Activated CD4-positive, alpha-beta T cell treated with anti-CD3 and anti-CD28 coated beads for 36 hours (primary cell): Measurements from ENCODE around the gene PXDC1. TPM values are rescaled to one million over a fixed set of nuclear protein-coding genes. Genes with fewer than 3 reads are reported as not detected.
"Not testable (repeated sequence)": the region's sequence is repeated elsewhere in the genome, so short reads cannot be mapped to it uniquely, and the experiment has no call there.

Experiments used
- ATAC-seq: fragments of 200-7000 bp; cut with Tn5 transposase; one replicate; pipeline ENCODE4 v1.10.0; 2021; ENCODE audit warnings: mild to moderate bottlenecking, moderate library complexity
- CTCF ChIA-PET: fragments of 350-600 bp; sonication (Branson Sonifier 250); formaldehyde crosslinking; loops from one replicate; lab custom pipeline; 2021; ENCODE audit warnings: antibody characterized with exemption; lab: Charles Lee
- POLR2A ChIA-PET: fragments of 350-600 bp; sonication (Branson Sonifier 250); formaldehyde crosslinking; loops from one replicate; lab custom pipeline; 2021; ENCODE audit warnings: antibody characterized with exemption, inconsistent platforms; lab: Charles Lee
- DNase-seq: peaks from one replicate; pipeline ENCODE4 v3.0.0-alpha.2; 2020
- H3K27ac Mint-ChIP-seq: one replicate; pipeline ENCODE4 v1.8.0; 2021; ENCODE audit warnings: mixed read lengths
- H3K27me3 Mint-ChIP-seq: one replicate; pipeline ENCODE4 v1.8.0; 2021; ENCODE audit warnings: mixed read lengths
- H3K36me3 Mint-ChIP-seq: one replicate; pipeline ENCODE4 v1.8.0; 2021; ENCODE audit warnings: low read depth, mixed read lengths
- H3K4me1 Mint-ChIP-seq: one replicate; pipeline ENCODE4 v1.8.0; 2021; ENCODE audit warnings: mixed read lengths
- H3K4me3 Mint-ChIP-seq: one replicate; pipeline ENCODE4 v1.8.0; 2021; ENCODE audit warnings: mild to moderate bottlenecking, moderate library complexity, mixed read lengths
- H3K9me3 Mint-ChIP-seq: one replicate; pipeline ENCODE4 v1.8.0; 2021; ENCODE audit warnings: low read depth, mixed read lengths
- intact Hi-C, 2 experiments: fragments of 100-400 bp; cut with DNase I in 1 of 2; cut with micrococcal nuclease in 1 of 2; formaldehyde crosslinking; loops; one replicate each; pipeline versions ENCODE4 v1.14.2 to v1.15.1; 2022 to 2024; cut with DNase I, micrococcal nuclease
- total RNA-seq, 2 experiments: library from RNA; stranded (reverse); gene quantifications; one replicate each; pipeline ENCODE4 v1.2.3, GENCODE V29; 2021

Gene PXDC1
- total RNA-seq, 2 experiments from 2014 or later, result 1.6 to 2.4 TPM

DNA sequence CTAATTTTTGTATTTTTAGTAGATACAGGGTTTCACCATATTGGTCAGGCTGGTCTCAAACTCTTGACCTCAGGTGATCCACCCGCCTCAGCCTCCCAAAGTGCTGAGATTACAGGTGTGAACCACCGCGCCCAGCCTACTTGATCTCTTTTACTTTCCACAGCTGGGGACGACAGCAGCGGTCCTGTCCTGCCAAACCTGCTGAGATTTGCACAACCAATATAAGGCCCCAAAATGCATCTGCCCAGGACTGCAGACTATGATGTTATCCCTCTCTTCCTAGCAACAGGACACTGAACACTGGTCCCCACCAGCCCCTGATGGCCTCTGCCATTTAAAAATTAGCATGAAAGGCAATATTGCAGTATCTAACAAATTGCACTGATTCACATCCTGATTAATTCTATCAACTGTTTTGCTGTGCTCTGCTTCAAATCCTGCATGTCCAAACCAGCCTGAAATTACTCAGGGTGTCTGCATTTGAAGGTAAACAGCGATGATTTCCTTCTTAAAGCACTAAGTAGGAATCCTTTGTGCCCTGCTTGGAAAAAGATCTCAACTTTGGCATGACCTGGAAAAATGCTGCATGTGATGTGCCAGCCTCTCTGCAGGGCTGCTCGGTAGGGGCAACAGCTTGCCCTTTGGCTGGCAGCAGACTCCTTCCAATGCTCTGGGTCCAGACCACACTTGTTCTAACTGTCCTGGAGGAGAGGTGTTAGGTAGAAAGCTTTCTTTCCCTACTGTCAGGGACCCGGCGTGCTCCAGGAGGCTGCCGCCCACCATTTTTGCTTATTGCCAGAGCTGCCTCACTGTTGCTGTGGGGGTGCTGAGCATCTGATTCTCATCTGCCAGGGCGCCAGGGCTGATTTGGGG lies 27.4 kb upstream of the PXDC1 start:
- Mint-ChIP-seq H3K4me3 (no peak overlapping the region), H3K4me1 (no peaks in the 10 kb centered on the region), H3K9me3 (no peaks in the 10 kb centered on the region), H3K27me3 (peaks cover 6% of the 10 kb centered on the region), H3K27ac (no peak overlapping the region), H3K36me3 (no peaks in the 10 kb centered on the region)
- ChIA-PET CTCF (interaction anchor here (0.5 to 1.1 kb wide), 2 partner anchors 199 to 209 kb away, joined by 3 read pairs; no protein-coding TSS in a partner anchor), POLR2A (no interaction called here)
- intact Hi-C loops, result no loop called here
- ATAC-seq (no peak), DNase-seq (no peak)

DNA sequence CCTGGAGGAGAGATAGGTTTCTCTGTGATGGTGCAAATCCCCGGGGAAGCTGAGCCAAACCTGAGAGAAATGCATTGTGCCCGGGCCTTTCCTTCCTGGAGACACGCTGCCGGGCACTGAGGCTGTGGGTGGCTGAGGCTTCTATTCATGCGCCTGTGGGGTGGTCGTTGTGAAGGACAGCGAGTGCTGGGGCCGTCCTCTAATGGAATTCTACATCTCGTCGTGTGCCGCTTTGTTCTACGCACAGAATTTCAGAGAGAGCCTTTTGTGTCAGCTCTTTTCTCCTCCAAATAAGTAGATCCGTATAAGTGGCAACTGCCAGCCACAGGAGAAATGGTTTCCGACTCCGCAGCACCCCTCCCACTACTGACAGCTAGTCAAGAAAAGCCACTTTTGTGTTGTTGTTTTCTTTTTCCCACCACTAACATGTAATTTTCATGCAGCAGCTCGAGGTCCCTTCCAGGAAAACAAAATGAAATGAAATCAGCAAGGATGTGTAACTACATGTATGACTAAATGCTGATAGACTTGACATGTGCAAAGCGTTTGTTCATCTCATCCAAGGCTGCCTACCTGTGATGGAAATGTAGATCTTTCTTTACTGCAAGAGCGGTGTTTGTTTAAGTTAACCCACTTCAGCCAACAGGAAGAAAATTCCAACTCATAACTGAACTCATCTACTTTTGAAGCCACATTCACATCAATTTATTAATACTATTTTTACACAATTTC lies 26.4 kb upstream of the PXDC1 start:
- ATAC-seq, result no peak

DNA sequence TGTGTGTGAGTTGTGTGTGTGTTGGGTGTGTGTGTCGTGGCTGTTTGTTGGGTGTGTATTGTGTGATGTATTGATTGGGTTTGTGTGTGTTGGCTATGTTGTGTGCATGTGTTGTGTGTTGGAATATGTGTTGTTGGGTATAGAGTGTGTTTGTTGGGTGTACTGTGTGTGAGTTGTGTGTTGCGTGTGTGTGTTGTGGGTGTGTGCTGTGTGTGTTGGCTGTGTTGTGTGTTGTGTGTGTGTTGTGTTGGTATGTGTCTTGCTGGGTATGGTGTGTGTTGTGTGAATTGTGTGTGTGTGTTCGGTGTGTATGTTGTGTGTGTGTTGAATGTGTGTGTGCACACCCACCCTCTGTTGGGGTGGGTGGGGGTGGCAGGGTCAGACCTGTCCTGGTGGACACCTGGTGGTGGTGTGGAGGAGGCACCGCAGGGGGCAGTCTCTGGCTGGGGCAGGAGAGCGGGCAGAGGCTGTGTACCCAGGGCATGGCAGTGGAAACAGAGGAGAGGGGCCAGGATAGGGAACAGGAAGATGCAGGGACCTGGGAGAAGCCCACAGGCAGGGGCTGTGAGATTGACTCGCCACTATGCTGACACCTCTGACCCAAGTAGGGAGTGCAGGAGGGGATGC lies 25.5 kb upstream of the PXDC1 start:
- peak overlapping the region; percentile 20 for H3K27ac Mint-ChIP-seq
- H3K36me3 Mint-ChIP-seq, result no peaks in the 10 kb centered on the region
- H3K9me3 Mint-ChIP-seq, result no peaks in the 10 kb centered on the region
- H3K4me3 Mint-ChIP-seq, result no peak overlapping the region
- ChIA-PET CTCF (interaction anchor here (1.1 kb wide), 1 partner anchor 156 kb away, joined by 4 read pairs; no protein-coding TSS in a partner anchor), POLR2A (no interaction called here)
- ATAC-seq, result peak; percentile 12
- intact Hi-C loops, result no loop called here
- no peak for DNase-seq
- H3K27me3 Mint-ChIP-seq, result peaks cover 8% of the 10 kb centered on the region
- no peaks in the 10 kb centered on the region for H3K4me1 Mint-ChIP-seq

More for the DNA sequence above, 26.4 kb upstream of the PXDC1 start:
- H3K27ac Mint-ChIP-seq, result no peak overlapping the region
- no peaks in the 10 kb centered on the region for H3K36me3 Mint-ChIP-seq
- POLR2A ChIA-PET, result no interaction called here
- H3K4me1 Mint-ChIP-seq, result no peaks in the 10 kb centered on the region
- intact Hi-C loops, result no loop called here
- CTCF ChIA-PET, result interaction anchor here (1.1 kb wide), 1 partner anchor 155 kb away, joined by 4 read pairs; no protein-coding TSS in a partner anchor
- H3K9me3 Mint-ChIP-seq, result no peaks in the 10 kb centered on the region
- no peak overlapping the region for H3K4me3 Mint-ChIP-seq
- peaks cover 6% of the 10 kb centered on the region for H3K27me3 Mint-ChIP-seq
- no peak for DNase-seq

GRCh38 chr6:3775847-3776246 lies 24.3 kb upstream of the PXDC1 start:
- intact Hi-C loops, result no loop called here
- Mint-ChIP-seq H3K27me3 (peaks cover 9% of the 10 kb centered on the region), H3K9me3 (no peaks in the 10 kb centered on the region), H3K4me1 (no peaks in the 10 kb centered on the region), H3K4me3 (no peak overlapping the region), H3K36me3 (no peaks in the 10 kb centered on the region), H3K27ac (no peak overlapping the region)
- no peak for ATAC-seq
- DNase-seq, result no peak
- ChIA-PET POLR2A (no interaction called here), CTCF (interaction anchor here (1.3 to 1.5 kb wide), 2 partner anchors 20 to 500 kb away, joined by 3 read pairs; no protein-coding TSS in a partner anchor)

- Mint-ChIP-seq H3K4me1 (no peaks in the 10 kb centered on the region), H3K9me3 (no peaks in the 10 kb centered on the region), H3K4me3 (no peak overlapping the region), H3K27me3 (peaks cover 9% of the 10 kb centered on the region), H3K27ac (no peak overlapping the region), H3K36me3 (no peaks in the 10 kb centered on the region)
- DNase-seq (no peak), ATAC-seq (no peak)
- CTCF ChIA-PET, result interaction anchor here (0.5 to 1.5 kb wide), 3 partner anchors 19 to 611 kb away, joined by 3 read pairs; no protein-coding TSS in a partner anchor
- intact Hi-C loops, result no loop called here
- POLR2A ChIA-PET, result no interaction called here
Measured at GRCh38 chr6:3775386-3775785, 23.9 kb upstream of the PXDC1 start.

DNA sequence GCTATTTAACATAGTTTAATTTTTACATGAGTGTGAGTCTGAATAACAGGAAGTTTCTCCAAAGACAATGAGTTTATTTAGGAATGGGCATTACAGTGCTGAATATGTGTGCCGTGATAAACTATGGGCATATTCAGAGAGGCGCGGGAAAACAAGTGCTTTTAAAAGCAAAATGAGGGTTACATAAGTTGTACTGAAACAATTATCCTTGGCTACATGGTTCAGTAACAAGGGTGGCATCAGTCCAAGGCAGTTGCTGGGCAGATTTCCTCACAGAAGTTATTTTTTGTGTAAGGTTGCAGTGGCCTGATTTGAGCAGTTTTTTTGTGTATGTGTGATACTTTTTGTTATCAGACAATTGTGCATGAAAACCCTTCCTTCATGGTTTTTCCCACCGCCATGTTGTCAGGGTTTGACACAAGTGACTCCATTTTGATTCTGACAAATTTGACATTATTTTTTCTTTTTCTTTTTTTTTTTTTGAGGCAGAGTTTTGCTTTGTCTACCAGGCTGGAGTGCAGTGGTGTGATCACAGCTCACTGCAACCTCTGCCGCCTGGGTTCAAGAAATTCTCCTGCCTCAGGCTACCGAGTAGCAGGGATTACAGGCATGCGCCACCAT lies 22.3 kb upstream of the PXDC1 start:
- CTCF ChIA-PET, result no interaction called here
- POLR2A ChIA-PET, result no interaction called here

DNA sequence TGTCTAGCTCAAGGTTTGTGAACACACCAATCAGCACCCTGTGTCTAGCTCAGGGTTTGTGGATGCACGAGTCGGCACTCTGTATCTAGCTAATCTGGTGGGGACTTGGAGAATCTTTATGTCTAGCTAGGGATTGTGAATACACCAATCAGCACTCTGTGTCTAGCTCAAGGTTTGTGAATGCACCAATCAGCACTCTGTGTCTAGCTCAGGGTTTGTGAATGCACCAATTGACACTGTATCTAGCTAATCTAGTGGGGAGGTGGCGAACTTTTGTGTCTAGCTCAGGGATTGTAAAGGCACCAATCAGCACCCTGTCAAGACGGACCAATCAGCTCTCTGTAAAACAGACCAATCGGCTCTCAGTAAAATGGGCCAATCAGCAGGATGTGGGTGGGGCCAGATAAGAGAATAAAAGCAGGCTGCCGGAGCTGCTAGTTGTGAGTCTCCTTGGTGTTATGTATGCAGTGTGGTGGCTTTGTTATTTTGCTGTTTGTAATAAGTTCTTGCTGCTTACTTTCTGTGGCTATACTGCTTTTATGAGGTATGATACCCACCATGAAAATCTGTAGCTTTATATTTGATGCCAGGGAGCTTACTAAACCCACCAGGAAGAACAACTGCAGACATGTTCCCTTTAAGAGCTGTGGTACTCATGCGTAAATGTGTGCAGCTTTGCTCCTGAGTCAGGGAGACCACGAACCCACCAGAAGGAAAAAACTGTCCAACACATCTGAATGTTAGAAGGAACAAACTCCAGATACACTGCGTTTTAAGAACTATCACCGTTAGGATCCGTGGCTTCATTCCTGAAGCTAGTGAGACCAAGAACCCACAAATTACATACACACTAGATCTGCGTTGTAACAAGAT lies 20.9 kb upstream of the PXDC1 start:
- H3K27ac Mint-ChIP-seq, ATAC-seq, H3K9me3 Mint-ChIP-seq, H3K36me3 Mint-ChIP-seq, H3K4me3 Mint-ChIP-seq, DNase-seq, intact Hi-C loops: not testable (repeated sequence)
- H3K4me1 Mint-ChIP-seq, result peaks cover 12% of the 10 kb centered on the region
- H3K27me3 Mint-ChIP-seq, result peaks cover 19% of the 10 kb centered on the region
- POLR2A ChIA-PET, result interaction anchor here (0.6 kb wide), 1 partner anchor 250 kb away, joined by 3 read pairs; no protein-coding TSS in a partner anchor
- CTCF ChIA-PET, result interaction anchor here (0.9 to 1.1 kb wide), 2 partner anchors 40 to 76 kb away, joined by 3 read pairs; no protein-coding TSS in a partner anchor

More for the DNA sequence above, 22.3 kb upstream of the PXDC1 start:
- Mint-ChIP-seq H3K27ac (no peak overlapping the region), H3K4me3 (no peak overlapping the region), H3K27me3 (peaks cover 13% of the 10 kb centered on the region), H3K9me3 (no peaks in the 10 kb centered on the region), H3K4me1 (peaks cover 12% of the 10 kb centered on the region), H3K36me3 (no peaks in the 10 kb centered on the region)
- ATAC-seq (no peak), DNase-seq (no peak)
- intact Hi-C loops, result no loop called here

DNA sequence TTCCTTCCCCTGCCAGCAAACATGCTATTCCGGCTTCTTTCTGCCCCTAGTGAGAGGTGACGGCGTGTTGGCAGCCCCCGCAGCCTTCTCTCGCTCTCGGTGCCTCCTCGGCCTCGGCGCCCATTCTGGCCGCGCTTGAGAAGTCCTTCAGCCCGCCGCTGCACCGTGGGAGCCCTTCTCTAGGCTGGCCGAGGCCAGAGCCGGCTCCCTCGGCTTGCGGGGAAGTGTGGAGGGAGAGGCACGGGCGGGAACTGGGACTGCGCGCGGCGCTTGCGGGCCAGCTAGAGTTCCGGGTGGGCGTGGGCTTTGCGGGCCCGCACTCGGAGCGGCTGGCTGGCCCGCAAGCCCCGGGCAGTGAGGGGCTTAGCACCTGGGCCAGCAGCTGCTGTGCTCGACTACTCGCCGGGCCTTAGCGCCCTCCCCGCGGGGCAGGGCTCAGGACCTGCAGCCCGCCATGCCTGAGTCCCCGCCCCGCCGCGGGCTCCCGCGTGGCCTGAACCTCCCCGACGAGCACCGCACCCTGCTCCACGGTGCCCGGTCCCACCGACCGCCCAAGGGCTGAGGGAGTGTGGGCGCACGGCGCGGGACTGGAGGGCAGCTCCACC lies 20.0 kb upstream of the PXDC1 start:
- POLR2A ChIA-PET, result no interaction called here
- H3K27ac Mint-ChIP-seq, result no peak overlapping the region
- CTCF ChIA-PET, result interaction anchor here (0.9 to 1.1 kb wide), 2 partner anchors 39 to 77 kb away, joined by 3 read pairs; no protein-coding TSS in a partner anchor
- ATAC-seq (no peak), DNase-seq (no peak)
- no peaks in the 10 kb centered on the region for H3K9me3 Mint-ChIP-seq
- no peaks in the 10 kb centered on the region for H3K36me3 Mint-ChIP-seq
- H3K27me3 Mint-ChIP-seq, result peaks cover 14% of the 10 kb centered on the region
- H3K4me3 Mint-ChIP-seq, result no peak overlapping the region
- intact Hi-C loops, result no loop called here
- peaks cover 12% of the 10 kb centered on the region for H3K4me1 Mint-ChIP-seq

DNA sequence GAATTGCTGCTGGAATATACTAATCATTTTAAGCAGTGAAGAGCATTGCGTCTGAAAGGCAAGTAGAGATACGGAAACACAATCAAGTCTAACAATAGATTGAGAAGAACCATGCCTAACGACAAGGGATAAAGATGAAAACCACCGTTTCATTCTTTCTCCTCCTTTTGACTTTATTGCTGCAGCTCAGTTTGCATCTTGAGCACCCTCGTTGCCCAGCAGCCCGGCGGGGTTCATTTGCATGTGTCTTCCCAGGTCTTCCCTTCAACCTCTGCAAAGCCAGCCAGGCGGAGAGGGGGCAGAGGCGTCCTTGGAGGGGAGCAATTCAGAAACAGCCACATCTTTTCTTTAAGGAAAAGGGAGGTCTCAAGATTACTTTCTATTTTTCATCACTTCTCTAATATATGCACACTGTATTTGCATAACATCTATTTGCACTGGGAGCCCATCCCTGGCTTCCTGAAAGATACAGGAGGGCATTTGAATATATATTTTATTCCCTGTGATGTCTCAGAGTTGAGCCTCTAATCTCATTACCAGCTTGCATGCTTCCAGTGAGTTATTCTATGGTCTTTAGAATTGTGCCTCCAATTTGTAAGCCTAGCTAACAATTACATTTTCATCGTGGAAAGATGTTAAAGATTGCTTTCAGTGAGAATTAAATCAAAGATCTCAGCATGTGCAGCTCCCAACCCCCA lies 18.7 kb upstream of the PXDC1 start:
- peaks cover 18% of the 10 kb centered on the region for H3K27me3 Mint-ChIP-seq
- ChIA-PET POLR2A (no interaction called here), CTCF (no interaction called here)
- no peaks in the 10 kb centered on the region for H3K9me3 Mint-ChIP-seq
- peak overlapping the region; percentile 25 for H3K27ac Mint-ChIP-seq
- intact Hi-C loops, result no loop called here
- DNase-seq, result no peak
- peaks cover 12% of the 10 kb centered on the region for H3K4me1 Mint-ChIP-seq
- peak; percentile 55 for ATAC-seq
- H3K4me3 Mint-ChIP-seq, result no peak overlapping the region
- no peaks in the 10 kb centered on the region for H3K36me3 Mint-ChIP-seq
